22Rv1 (cell line): ENCODE measurements around the gene NMT1.

Source experiments
- CTCF ChIP-seq: fragments of 450-650 bp; IDR thresholded peaks from 2 replicates; pipeline ENCODE4 v1.5.1; 2017; ENCODE audit warnings: mild to moderate bottlenecking
- ZFX ChIP-seq: fragments of 450-650 bp; IDR thresholded peaks from 2 replicates; pipeline ENCODE4 v1.6.1; 2017; ENCODE audit warnings: antibody characterized with exemption, borderline replicate concordance

GRCh38 chr17:45132572-45133463 lies 71.7 kb downstream of the NMT1 start:
- TF ChIP-seq CTCF (peak; percentile 83), ZFX (no peak)
